ENCODE data around the gene SMU1. TPM values are rescaled to one million over a fixed set of nuclear protein-coding genes. Genes with fewer than 3 reads are reported as not detected.

SMU1 gene
- total RNA-seq (2016; rRNA removed; fragmentation: Illumina TruSeq; extraction: Trizol) (36.6 and 51.5 TPM in 2 replicates), polyA plus RNA-seq (2011; rRNA removed) (12.4 and 12.9 TPM in 2 replicates), polyA minus RNA-seq (2011; rRNA and poly(A)+ RNA removed; ENCODE audit: low replicate concordance) (13.5 and 23.0 TPM in 2 replicates), Bru-seq, nascent RNA (percentile 88 among the genes with signal in this experiment), BruChase-seq, experiment 1, labeled RNA remaining after a 6-hour chase (percentile 93 among the genes with signal in this experiment), BruChase-seq, experiment 2, labeled RNA remaining after a 2-hour chase (percentile 91 among the genes with signal in this experiment)
- total RNA-seq (2016; cell fraction: cytosol; rRNA removed; fragmentation: Illumina TruSeq; extraction: Trizol; ENCODE audit: low read depth) = 3.1 and 3.9 TPM in 2 replicates
- 36.2 and 50.8 TPM in 2 replicates for total RNA-seq (2016; cell fraction: insoluble cytoplasmic fraction; rRNA removed; fragmentation: Illumina TruSeq; extraction: Trizol)
- total RNA-seq (2016; cell fraction: membrane; rRNA removed; fragmentation: Illumina TruSeq; extraction: Trizol) = 8.5 and 9.5 TPM in 2 replicates
- 17.2 and 19.0 TPM in 2 replicates for total RNA-seq (2016; cell fraction: nucleus; rRNA removed; fragmentation: Illumina TruSeq; extraction: Trizol)
- polyA plus RNA-seq (2011; cell fraction: cytosol; rRNA removed) = 7.3 and 9.6 TPM in 2 replicates
- polyA plus RNA-seq (2011; cell fraction: nucleus; rRNA removed) = 4.2 and 5.2 TPM in 2 replicates
- polyA plus RNA-seq (2012) = 10.5 and 14.2 TPM in 2 replicates
- polyA plus RNA-seq (2016; cell fraction: cytosol; fragmentation: Illumina TruSeq; extraction: Trizol; ENCODE audit: low read depth) = 1.4 and 1.8 TPM in 2 replicates
- polyA plus RNA-seq (2016; cell fraction: insoluble cytoplasmic fraction; fragmentation: Illumina TruSeq; extraction: Trizol; ENCODE audit: low read depth) = 30.6 and 31.7 TPM in 2 replicates
- 2.9 and 3.4 TPM in 2 replicates for polyA plus RNA-seq (2016; cell fraction: membrane; fragmentation: Illumina TruSeq; extraction: Trizol; ENCODE audit: low read depth)
- 15.2 TPM in 2 replicates for polyA plus RNA-seq (2016; cell fraction: nucleus; fragmentation: Illumina TruSeq; extraction: Trizol; ENCODE audit: insufficient read depth, low read depth)
- 13.7 and 17.2 TPM in 2 replicates for polyA minus RNA-seq (2011; cell fraction: cytosol; rRNA and poly(A)+ RNA removed)
- 13.6 and 16.0 TPM in 2 replicates for polyA minus RNA-seq (2011; cell fraction: nucleus; rRNA and poly(A)+ RNA removed)
- long read RNA-seq, experiment 1, full-length matches to known transcripts = 31 of 77 reads
- long read RNA-seq, experiment 1, partial matches to known transcripts = 14 of 77 reads
- long read RNA-seq, experiment 1, other reads (novel, unspliced or antisense) = 32 of 77 reads
- long read RNA-seq, experiment 2, full-length matches to known transcripts = 11 of 55 reads
- long read RNA-seq, experiment 2, partial matches to known transcripts = 6 of 55 reads
- long read RNA-seq, experiment 2, other reads (novel, unspliced or antisense) = 38 of 55 reads

GRCh38 chr9:33076046-33077004, at the start of gene SMU1:
Gene SMU1 (minus strand): TSS chr9:33076674. CDS start chr9:33076608, 66 bp downstream.
- TSS peak; percentile 84 for BruUV-seq (replicated peaks)
- H3K4me1 ChIP-seq (ENCODE audit: insufficient read depth, low read length) = peaks cover 31% of the 10 kb centered on the region
- ChIA-PET CTCF (ENCODE audit: low intra/inter-chr PET ratio, low total read pairs) (no interaction called here), POLR2A (interaction anchor here (0.7 to 2.1 kb wide), 16 partner anchors 18 to 214 kb away, joined by 3 to 23 read pairs (median 5); partner anchors contain the start of genes B4GALT1, BAG1, CHMP5 and DNAJA1)
- intact Hi-C loops (cut with micrococcal nuclease; ENCODE audit: unreplicated experiment) (loop anchor here (2.0 kb wide), 1 partner anchor 90 kb away; the partner anchor contains the start of gene B4GALT1), in situ Hi-C loops (cut with HindIII; ENCODE audit: extremely low pct_ligation_motif_present, low pct_unique_long_range_greater_than_20kb) (no loop called here)
- WGBS (ENCODE audit: low lambda C conversion rate) = 1% methylated on average over 18 of the region's 53 CpGs
- H3K9ac ChIP-seq (ENCODE audit: insufficient read depth, low read depth, low read length) = peak within 1 kb of the TSS; percentile 99
- no peak within 1 kb of the TSS for H2AFZ ChIP-seq (ENCODE audit: low read length)
- peaks cover 5 to 22% of the 10 kb centered on the region in 2 experiments; a peak in 4 of 5 replicates for H3K36me3 ChIP-seq (replicated peaks in 1 of 2; ENCODE audit: control insufficient read depth in 1 of 2, insufficient read depth in 2 of 2, low read length in 2 of 2)
- DNase-seq (ENCODE audit: low spot score) = peak; percentile 96
- peak within 1 kb of the TSS; percentile 72 for H3K4me2 ChIP-seq (ENCODE audit: low read depth, low read length)
- peak within 1 kb of the TSS; percentile 87 for H3K27ac ChIP-seq (ENCODE audit: extremely low read length, insufficient read depth, low read length)
- ATAC-seq = peak; percentile 98
- H3K27me3 ChIP-seq (ENCODE audit: control insufficient read depth in 1 of 2, insufficient read depth in 2 of 2, low read length in 2 of 2) = no peaks in the 10 kb centered on the region; a peak in 1 of 5 replicates
- H4K20me1 ChIP-seq (ENCODE audit: insufficient read depth, low read length) = no peaks in the 10 kb centered on the region; the same call in 1 of the 2 replicates
- H3K4me3 ChIP-seq (replicated peaks in 1 of 3; ENCODE audit: insufficient read depth in 1 of 3, low read depth in 2 of 3, low read length in 3 of 3) = peak within 1 kb of the TSS; percentile 63 to 91 (median 90)
- FAIRE-seq = peak; percentile 82
- H3K9me3 ChIP-seq (ENCODE audit: low read length) = no peaks in the 10 kb centered on the region
- H3K79me2 ChIP-seq (ENCODE audit: insufficient read depth, low read length) = peaks cover 40% of the 10 kb centered on the region
- TF ChIP-seq ZIK1 (CRISPR knock-in tag; IDR thresholded peaks at IDR 0.05; ENCODE audit: borderline replicate concordance, low read depth) (0 out of 2 replicates have a peak, but pooled peaks have one; percentile 76), ZNF557 (CRISPR knock-in tag; IDR thresholded peaks at IDR 0.05) (0 out of 2 replicates have a peak, but pooled peaks have one; percentile 19), KLF15 (CRISPR knock-in tag; IDR thresholded peaks at IDR 0.05; ENCODE audit: borderline replicate concordance) (no peak), WIZ (CRISPR knock-in tag; IDR thresholded peaks at IDR 0.05) (no peak), ZNF543 (CRISPR knock-in tag; IDR thresholded peaks at IDR 0.05) (0 out of 2 replicates have a peak, but pooled peaks have one; percentile 78), PPARG (CRISPR knock-in tag; conservative IDR thresholded peaks at IDR 0.05) (0 out of 2 replicates have a peak, but pooled peaks have one; percentile 11), TARDBP (CRISPR knock-in tag; IDR thresholded peaks at IDR 0.05) (peak; percentile 65; the same call in 1 of the 2 replicates), THYN1 (CRISPR knock-in tag; IDR thresholded peaks at IDR 0.05; ENCODE audit: borderline replicate concordance, low read depth) (no peak), MYC (CRISPR knock-in tag; IDR thresholded peaks at IDR 0.05; ENCODE audit: borderline replicate concordance) (peak; percentile 73), PAX8 (CRISPR knock-in tag; IDR thresholded peaks at IDR 0.05; ENCODE audit: borderline replicate concordance) (0 out of 2 replicates have a peak, but pooled peaks have one; percentile 33), HINFP (CRISPR knock-in tag; IDR thresholded peaks at IDR 0.05; ENCODE audit: low read depth) (peak; percentile 33; the same call in 1 of the 2 replicates), SALL2 (CRISPR knock-in tag; IDR thresholded peaks at IDR 0.05) (peak; percentile 92)
